Loucy (cell line): Measurements from ENCODE around the gene PDS5B.

Source experiments
- EZH2phosphoT487 ChIP-seq: fragments of 200-600 bp; IDR thresholded peaks from 2 replicates; pipeline ENCODE4 v1.6.1; 2018; ENCODE audit warnings: antibody characterized with exemption, mild to moderate bottlenecking, moderate library complexity, borderline replicate concordance
- TF ChIP-seq, protein P1 (sequence below): fragments of 200-600 bp; sonication (generic); conservative IDR thresholded peaks from 2 replicates; pipeline ENCODE4 v1.5.1; 2014; ENCODE audit warnings: mild to moderate bottlenecking, antibody characterized with exemption, low read length

DNA sequence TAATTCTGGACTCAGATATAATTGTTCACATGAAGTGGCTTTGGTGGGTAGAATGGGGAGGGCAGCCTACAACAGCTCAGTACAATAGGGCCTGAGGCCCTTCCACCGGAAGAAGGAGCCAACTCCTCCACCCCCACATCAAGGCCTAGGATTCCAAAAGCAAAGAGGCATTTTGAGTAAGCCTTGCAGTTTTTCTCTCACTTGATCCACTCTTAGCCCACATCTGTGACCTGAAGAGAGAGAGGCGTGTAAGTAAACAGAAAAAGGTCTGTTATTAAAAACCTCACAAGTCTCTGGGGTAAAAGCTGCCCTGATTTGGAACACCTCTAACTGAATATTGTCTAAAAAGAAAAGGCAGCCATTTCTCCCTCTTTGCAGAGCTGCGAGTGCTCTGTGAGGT is 215.9 kb downstream of the PDS5B start:
- TF ChIP-seq, protein P1, sequence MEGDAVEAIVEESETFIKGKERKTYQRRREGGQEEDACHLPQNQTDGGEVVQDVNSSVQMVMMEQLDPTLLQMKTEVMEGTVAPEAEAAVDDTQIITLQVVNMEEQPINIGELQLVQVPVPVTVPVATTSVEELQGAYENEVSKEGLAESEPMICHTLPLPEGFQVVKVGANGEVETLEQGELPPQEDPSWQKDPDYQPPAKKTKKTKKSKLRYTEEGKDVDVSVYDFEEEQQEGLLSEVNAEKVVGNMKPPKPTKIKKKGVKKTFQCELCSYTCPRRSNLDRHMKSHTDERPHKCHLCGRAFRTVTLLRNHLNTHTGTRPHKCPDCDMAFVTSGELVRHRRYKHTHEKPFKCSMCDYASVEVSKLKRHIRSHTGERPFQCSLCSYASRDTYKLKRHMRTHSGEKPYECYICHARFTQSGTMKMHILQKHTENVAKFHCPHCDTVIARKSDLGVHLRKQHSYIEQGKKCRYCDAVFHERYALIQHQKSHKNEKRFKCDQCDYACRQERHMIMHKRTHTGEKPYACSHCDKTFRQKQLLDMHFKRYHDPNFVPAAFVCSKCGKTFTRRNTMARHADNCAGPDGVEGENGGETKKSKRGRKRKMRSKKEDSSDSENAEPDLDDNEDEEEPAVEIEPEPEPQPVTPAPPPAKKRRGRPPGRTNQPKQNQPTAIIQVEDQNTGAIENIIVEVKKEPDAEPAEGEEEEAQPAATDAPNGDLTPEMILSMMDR = no peak
- TF ChIP-seq EZH2phosphoT487 = no peak
